GM21515 (cell line): ENCODE data around the gene COA6.

ENCODE experiments used
- ATAC-seq: cut with Tn5 transposase; IDR thresholded peaks from one replicate; pipeline ENCODE4 v1.9.1; 2021; ENCODE audit not compliant: unreplicated experiment

The COA6 gene

GRCh38 chr1:234408757-234409156 is 35.5 kb downstream of the COA6 start:
- ATAC-seq, result no peak

DNA sequence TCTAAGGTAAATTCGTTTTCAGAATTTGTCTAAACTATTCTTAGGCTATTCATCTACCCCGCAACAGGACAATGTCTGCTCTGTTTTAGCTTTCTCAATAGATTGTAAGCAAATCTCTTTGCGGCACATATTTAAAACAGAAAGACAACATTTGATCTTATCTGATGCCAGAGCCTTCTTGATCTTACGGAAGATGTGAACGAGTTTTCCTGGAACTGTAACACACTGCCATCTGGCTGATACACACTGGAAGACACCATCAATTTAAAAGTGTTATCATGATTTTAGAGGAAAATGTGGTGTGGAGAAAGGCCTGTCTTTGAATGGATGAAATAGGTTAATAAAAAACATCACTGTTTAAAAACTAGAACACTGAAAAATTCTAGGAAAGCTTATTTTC is 36.1 kb downstream of the COA6 start:
- no peak for ATAC-seq

DNA sequence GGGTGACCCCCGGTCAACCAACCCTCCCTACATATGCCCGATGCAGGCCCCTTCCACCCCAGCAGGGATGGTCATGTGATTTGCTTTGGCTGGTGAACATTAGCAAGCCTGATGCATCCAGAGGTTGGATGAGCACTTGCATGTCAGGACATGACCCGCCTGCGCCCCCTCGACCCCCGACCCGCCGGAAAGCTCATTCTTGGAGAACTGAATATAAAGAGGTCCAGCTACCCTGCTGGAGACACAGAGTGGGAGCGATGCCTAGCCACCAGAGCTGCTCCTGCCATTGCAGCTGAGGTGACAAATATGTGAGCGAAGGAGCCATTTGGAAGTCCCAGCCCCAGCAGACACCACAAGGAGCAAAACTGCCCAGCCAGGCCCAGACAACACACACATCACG is 39.6 kb downstream of the COA6 start:
- ATAC-seq, result no peak

- ATAC-seq, result no peak
Observed at GRCh38 chr1:234413485-234413884, 40.2 kb downstream of the COA6 start.

DNA sequence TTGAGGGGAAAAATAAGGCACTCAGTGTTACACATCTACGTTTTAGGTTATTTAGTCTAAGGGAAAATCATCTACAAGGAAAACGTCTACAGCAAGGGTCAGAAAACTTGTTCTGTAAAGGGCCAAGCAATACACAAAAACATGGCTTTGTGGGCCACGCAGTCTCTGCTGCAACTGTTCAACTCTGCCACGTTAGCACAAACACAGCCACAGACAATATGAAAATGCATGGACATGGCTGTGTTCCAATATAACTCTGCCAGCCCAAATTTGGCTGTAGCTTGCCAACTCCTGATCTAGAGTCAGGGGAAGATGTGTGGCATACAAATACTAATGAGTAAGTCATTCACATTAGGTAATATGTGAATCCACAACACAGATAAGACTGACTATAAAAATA is 40.7 kb downstream of the COA6 start:
- ATAC-seq, result no peak

- no peak for ATAC-seq
Observed at GRCh38 chr1:234427950-234428646, 54.8 kb downstream of the COA6 start.

GRCh38 chr1:234429434-234429806 is 56.2 kb downstream of the COA6 start:
- no peak for ATAC-seq

- no peak for ATAC-seq
Observed at GRCh38 chr1:234430691-234431090, 57.4 kb downstream of the COA6 start.

DNA sequence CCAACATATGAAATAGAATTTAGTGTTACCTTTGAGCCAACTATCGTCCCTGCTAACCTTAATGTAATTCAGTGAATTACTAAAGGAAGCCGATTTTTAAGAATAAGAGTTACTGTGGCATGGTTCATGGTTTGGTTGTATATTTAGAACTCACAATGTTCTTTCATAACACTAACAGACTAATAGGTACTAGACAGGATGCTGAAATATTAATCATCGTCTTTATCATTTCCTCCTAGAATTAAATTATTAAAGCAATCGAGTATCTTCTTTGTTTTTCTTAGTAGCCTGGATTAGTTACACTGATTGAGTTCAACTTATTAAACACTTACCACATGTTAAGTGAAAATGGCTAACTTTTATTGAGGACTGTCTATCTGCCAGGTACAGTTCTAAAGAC is 58.0 kb downstream of the COA6 start:
- no peak for ATAC-seq

- ATAC-seq, result peak; percentile 62
Observed at GRCh38 chr1:234433563-234434285, 60.5 kb downstream of the COA6 start.
